Activated naive CD8-positive, alpha-beta T cell treated with anti-CD3 and anti-CD28 coated beads, Interleukin-2, amount 10 ng/mL, durations not matched to agents 7 days and 5 days (primary cell): Measurements from ENCODE around the gene LRRC14B. TPM values are rescaled to one million over a fixed set of nuclear protein-coding genes. Genes with fewer than 3 reads are reported as not detected.
A peak's percentile ranks its signal among the peaks of the same experiment; 100 is the strongest.

ENCODE experiments used
- ATAC-seq: fragments of 150-1000 bp; cut with Tn5 transposase; one replicate; pipeline ENCODE4 v1.10.0; 2021; ENCODE audit warnings: low read depth, moderate library complexity
- POLR2A ChIA-PET: fragments of 350-600 bp; sonication (Branson Sonifier 250); formaldehyde crosslinking; loops from one replicate; lab custom pipeline; 2021; ENCODE audit warnings: antibody characterized with exemption; lab: Charles Lee
- DNase-seq: peaks from one replicate; pipeline ENCODE4 v3.0.0; 2021
- H3K27ac Mint-ChIP-seq: one replicate; pipeline ENCODE4 v1.8.0; 2022; ENCODE audit warnings: mild to moderate bottlenecking, mixed read lengths
- H3K27me3 Mint-ChIP-seq: one replicate; pipeline ENCODE4 v1.8.0; 2022; ENCODE audit warnings: mild to moderate bottlenecking, moderate library complexity, mixed read lengths
- H3K36me3 Mint-ChIP-seq: one replicate; pipeline ENCODE4 v1.8.0; 2021; ENCODE audit warnings: mild to moderate bottlenecking, mixed read lengths
- H3K4me1 Mint-ChIP-seq: one replicate; pipeline ENCODE4 v1.8.0; 2021; ENCODE audit warnings: mixed read lengths
- H3K4me3 Mint-ChIP-seq: one replicate; pipeline ENCODE4 v1.8.0; 2022; ENCODE audit warnings: mild to moderate bottlenecking, moderate library complexity, mixed read lengths
- H3K9me3 Mint-ChIP-seq: one replicate; pipeline ENCODE4 v1.8.0; 2021; ENCODE audit warnings: mixed read lengths
- total RNA-seq, 2 experiments: library from RNA; stranded (reverse); gene quantifications; one replicate each; pipeline ENCODE4 v1.2.3, GENCODE V29; 2021

The LRRC14B gene
- total RNA-seq, 2 experiments from 2014 or later, result 0.37 to 0.44 TPM

GRCh38 chr5:186091-187041 is 4.9 kb upstream of the LRRC14B start:
- Mint-ChIP-seq H3K9me3 (no peaks in the 10 kb centered on the region), H3K36me3 (no peaks in the 10 kb centered on the region), H3K27me3 (no peaks in the 10 kb centered on the region), H3K27ac (no peak overlapping the region), H3K4me1 (peaks cover 8% of the 10 kb centered on the region), H3K4me3 (no peak overlapping the region)
- DNase-seq (no peak), ATAC-seq (no peak)
- POLR2A ChIA-PET, result interaction anchor here (2.5 kb wide), 1 partner anchor 32 kb away, joined by 14 read pairs; the partner anchor contains the start of genes CCDC127 and SDHA

DNA sequence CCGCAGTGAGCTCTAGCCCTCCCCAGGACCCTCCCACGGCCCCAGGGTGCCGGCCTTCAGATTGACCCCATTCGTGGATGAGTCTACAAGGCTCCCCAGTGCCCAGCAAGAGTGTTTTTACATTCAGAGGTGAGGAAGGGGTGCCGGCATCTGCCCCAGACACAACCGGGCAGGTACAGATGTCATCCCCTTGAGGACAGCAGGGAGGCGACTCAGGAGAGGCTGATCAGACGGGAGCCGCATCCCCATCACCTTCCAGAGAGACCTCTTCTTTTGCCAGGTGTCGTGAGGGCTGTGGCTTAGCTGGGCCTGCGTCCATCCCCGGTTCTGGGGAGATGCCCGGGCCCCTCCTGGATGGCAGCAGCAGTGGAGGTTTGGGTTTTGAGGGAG is 4.3 kb upstream of the LRRC14B start:
- Mint-ChIP-seq H3K27ac (no peak overlapping the region), H3K27me3 (no peaks in the 10 kb centered on the region), H3K4me3 (no peak overlapping the region), H3K4me1 (peaks cover 8% of the 10 kb centered on the region), H3K9me3 (no peaks in the 10 kb centered on the region), H3K36me3 (no peaks in the 10 kb centered on the region)
- POLR2A ChIA-PET, result interaction anchor here (2.5 kb wide), 1 partner anchor 32 kb away, joined by 14 read pairs; the partner anchor contains the start of genes CCDC127 and SDHA
- ATAC-seq (no peak), DNase-seq (no peak)

DNA sequence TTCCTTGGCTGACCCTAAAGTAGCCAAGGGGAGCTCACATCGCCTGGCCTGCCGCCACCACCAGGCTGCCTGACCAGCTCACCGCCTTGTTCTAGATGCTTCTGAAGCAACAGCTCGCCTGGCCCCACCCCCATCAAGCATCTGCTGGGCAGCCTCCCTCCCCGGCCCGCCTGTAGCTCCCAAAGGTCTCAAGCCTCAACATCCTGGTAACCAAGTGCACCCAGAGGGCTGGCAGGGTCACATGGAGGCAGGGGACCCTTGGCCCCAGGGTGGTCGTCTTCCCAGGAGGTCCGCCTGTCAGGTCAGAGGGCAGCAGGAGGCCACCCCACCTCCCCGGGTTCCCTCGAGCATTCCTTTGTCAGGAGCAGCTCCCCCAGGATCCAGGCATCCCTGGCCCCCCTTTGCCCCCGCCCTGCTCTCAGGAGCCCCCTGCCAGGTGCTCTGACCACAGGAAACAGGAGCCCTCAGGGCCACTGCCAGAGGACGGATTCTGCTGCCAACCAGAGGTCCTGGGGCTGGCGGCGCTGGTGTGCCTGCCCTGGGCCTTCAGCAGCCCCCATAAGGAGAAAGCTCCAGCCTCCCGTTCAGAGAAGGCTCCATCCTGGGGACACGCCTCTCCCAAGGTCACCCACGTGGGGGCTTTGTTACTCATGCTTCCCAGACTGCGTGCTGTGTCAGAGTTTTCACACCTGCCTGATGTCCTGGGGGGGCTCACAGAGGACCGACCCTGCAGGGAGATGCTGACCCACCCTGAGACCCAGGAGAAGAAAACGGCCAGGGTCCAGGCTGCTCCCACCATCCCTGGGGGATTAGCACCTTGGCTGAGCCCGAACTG is 3.5 kb upstream of the LRRC14B start:
- no peak overlapping the region for H3K27ac Mint-ChIP-seq
- H3K4me1 Mint-ChIP-seq, result peaks cover 8% of the 10 kb centered on the region
- H3K27me3 Mint-ChIP-seq, result no peaks in the 10 kb centered on the region
- H3K36me3 Mint-ChIP-seq, result no peaks in the 10 kb centered on the region
- peak overlapping the region; percentile 13 for H3K4me3 Mint-ChIP-seq
- POLR2A ChIA-PET, result interaction anchor here (1.1 to 2.5 kb wide), 2 partner anchors 31 to 84 kb away, joined by 4 to 14 read pairs; partner anchors contain the start of genes CCDC127, PDCD6 and SDHA
- DNase-seq (peak; percentile 19), ATAC-seq (no peak)
- no peaks in the 10 kb centered on the region for H3K9me3 Mint-ChIP-seq

DNA sequence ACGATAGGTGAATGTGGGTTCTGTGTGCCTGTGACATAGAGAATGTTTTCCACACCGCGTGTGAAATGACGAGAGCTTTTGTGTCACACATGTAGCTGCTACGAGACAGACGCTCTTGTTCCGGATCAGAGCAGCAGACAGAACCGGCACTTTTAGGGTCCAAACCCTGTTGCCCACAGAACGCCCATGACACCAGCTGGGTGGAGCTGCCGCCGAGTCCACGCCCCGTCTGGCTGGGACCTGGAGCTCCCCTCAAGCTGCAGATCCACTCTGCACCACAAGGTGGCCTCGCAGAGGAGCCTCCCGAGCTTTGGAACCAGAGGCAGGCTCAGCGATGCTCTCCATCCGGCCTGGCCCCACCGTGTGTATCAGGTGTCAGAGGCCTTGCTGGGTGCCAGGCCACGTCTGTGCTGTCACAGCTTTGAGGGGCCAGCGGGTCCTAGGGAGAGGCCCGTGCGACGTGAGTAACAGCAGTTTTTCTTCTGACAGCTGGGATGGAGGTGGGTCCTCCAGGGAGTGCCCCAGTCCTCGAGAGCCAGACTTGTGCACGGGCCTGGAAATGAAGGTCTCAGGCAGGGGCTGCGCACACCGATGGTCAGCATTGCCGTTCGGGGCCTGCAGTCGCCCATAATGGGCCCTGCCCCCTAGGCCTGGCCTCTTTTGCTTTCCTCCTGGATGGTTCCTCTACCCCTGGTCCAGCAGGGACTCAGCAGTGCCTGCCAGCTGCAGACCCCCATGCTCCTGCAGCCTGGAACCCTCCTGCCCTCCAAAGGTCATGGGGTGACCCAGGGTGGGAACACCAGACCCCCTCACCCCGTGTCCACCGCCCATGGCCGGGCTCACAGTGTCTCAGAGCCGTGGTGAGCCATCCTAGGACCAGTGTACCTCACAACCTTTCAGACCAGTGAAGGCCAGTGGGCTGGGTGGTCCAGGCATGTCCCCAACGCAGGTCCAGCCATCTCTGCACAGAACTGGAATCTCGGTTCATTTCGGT is 2.5 kb upstream of the LRRC14B start:
- Mint-ChIP-seq H3K4me1 (peaks cover 8% of the 10 kb centered on the region), H3K4me3 (peak overlapping the region; percentile 42), H3K27me3 (no peaks in the 10 kb centered on the region), H3K9me3 (no peaks in the 10 kb centered on the region), H3K27ac (peak overlapping the region; percentile 73), H3K36me3 (no peaks in the 10 kb centered on the region)
- POLR2A ChIA-PET, result interaction anchor here (1.1 to 2.5 kb wide), 2 partner anchors 30 to 83 kb away, joined by 4 to 14 read pairs; partner anchors contain the start of genes CCDC127, PDCD6 and SDHA
- ATAC-seq, result peak; percentile 93
- DNase-seq, result peak; percentile 92

DNA sequence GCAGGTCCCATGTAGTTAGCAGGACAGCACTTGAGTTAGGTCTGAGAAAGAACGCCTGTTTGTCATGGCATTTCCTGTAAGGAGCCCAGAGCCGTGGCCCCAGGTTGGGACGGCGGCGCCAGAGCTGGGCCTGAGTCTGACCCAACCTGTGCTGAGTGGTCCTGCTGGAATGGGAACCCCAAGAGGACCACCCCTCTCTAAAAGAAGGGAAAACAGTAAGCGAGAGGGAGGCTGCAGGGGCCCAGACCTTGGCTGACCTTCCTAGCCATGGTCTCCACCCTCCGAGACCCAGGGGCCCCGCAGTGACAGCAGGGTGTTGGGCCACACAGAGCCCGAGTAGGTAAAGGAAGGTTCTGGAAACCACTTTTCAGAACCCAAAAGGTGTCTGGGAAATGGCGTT is 1.8 kb upstream of the LRRC14B start:
- Mint-ChIP-seq H3K9me3 (no peaks in the 10 kb centered on the region), H3K4me1 (peaks cover 8% of the 10 kb centered on the region), H3K36me3 (no peaks in the 10 kb centered on the region), H3K4me3 (no peak overlapping the region), H3K27ac (no peak overlapping the region), H3K27me3 (no peaks in the 10 kb centered on the region)
- ATAC-seq (no peak), DNase-seq (peak; percentile 24)
- POLR2A ChIA-PET, result no interaction called here

DNA sequence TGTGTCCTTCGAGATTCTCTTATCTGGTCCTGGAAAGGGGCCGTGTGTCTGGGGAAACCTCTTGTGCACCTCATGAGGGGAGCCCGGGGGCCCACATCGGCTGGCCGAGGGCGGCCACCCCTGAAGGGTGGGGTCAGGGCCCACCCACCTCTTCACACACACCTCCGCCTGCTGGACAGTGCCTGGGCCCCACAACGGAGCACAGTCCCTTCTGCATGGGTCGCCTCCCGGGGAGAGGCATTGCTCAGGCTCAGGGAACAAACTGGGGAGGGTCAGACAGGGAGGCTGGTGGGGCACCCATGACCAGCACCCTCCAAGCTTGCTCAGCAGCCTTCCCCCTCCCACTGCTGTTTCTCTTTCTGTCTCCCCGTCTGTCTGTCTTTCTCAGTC is 1.3 kb upstream of the LRRC14B start:
- POLR2A ChIA-PET, result interaction anchor here (1.9 kb wide), 1 partner anchor 81 kb away, joined by 8 read pairs; the partner anchor contains the start of gene PDCD6
- no peak overlapping the region for H3K4me3 Mint-ChIP-seq
- no peak overlapping the region for H3K27ac Mint-ChIP-seq
- H3K36me3 Mint-ChIP-seq, result no peaks in the 10 kb centered on the region
- DNase-seq, result peak; percentile 24
- no peaks in the 10 kb centered on the region for H3K27me3 Mint-ChIP-seq
- no peaks in the 10 kb centered on the region for H3K9me3 Mint-ChIP-seq
- peaks cover 8% of the 10 kb centered on the region for H3K4me1 Mint-ChIP-seq
- ATAC-seq, result no peak

DNA sequence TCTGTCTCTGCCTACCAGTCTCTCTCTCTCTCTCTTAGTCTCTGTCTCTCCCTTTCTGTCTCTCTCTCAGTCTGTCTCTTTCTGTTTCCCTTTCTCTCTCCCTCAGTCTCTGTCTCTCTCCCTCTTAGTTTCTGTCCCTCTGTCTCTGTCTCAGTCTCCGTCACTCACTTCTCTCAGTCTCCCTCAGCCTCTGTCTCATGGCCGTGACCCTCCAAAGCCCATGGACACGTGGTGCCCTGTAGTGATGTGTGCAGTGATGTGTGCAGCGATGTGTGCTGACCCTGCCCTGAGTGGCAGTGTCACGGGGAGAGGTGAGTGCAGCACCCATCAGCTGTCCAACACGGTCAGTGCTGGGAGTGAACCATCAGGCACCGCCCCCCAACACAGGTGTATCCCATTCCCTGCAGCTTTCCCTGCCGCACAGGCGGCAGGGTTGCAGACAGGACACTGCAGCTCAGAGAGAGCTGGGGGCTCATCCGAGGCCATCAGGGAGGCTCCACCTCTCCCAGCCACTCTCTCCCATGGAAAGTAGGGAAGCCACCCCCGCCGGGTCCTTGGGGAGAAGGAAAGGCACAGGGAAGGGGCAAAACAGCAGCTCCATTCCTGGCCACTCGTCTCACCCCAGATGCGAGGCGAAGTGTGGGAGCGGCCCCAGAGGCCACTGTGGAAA is 794 bp upstream of the LRRC14B start:
- POLR2A ChIA-PET, result interaction anchor here (0.7 to 1.9 kb wide), 3 partner anchors 28 to 81 kb away, joined by 3 to 8 read pairs (median 6); partner anchors contain the start of genes CCDC127, PDCD6 and SDHA
- H3K4me1 Mint-ChIP-seq, result peaks cover 8% of the 10 kb centered on the region
- peak overlapping the region; percentile 2 for H3K27ac Mint-ChIP-seq
- H3K9me3 Mint-ChIP-seq, result no peaks in the 10 kb centered on the region
- H3K36me3 Mint-ChIP-seq, result no peaks in the 10 kb centered on the region
- no peaks in the 10 kb centered on the region for H3K27me3 Mint-ChIP-seq
- DNase-seq (peak; percentile 20), ATAC-seq (no peak)
- H3K4me3 Mint-ChIP-seq, result no peak overlapping the region

DNA sequence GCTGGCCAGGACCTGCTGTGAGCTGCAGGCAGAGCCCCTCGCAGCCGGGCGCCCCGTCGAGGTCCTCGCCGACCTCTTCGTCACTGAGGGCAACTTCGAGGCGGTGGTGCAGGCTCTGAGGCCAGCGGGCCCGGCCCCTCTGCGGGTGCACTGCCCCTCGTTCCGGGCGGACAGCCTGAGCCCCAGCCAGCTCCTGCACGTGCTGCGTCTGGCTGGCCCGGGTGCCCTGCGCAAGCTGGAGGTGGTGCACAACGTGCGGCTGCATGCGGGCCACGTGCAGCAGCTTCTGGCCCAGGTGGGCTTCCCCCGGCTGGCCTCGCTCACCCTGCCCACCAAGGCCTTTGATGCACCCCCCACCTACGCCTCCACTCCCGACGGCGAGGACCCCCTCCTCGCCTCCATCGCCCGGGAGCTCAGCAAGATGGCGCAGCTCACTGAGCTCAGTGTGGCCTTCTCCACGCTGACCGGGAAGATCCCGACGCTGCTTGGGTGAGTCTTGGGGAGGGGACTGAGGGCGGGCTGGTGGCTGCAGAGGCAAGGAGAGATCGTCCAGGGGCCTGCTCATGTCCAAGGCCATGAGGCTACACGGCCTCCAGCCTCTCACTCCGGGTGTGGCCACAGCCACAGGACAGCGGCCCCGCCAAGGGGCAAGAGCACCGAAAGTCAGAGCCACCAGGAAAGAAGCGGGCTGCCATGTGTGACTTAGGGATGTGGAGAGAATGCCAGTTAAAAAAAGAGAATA is 825 bp downstream of the LRRC14B start:
- Mint-ChIP-seq H3K4me3 (no peak overlapping the region), H3K4me1 (peaks cover 8% of the 10 kb centered on the region), H3K36me3 (no peaks in the 10 kb centered on the region), H3K27ac (no peak overlapping the region), H3K27me3 (no peaks in the 10 kb centered on the region), H3K9me3 (no peaks in the 10 kb centered on the region)
- POLR2A ChIA-PET, result interaction anchor here (1.9 kb wide), 1 partner anchor 79 kb away, joined by 8 read pairs; the partner anchor contains the start of gene PDCD6
- ATAC-seq (no peak), DNase-seq (no peak)

DNA sequence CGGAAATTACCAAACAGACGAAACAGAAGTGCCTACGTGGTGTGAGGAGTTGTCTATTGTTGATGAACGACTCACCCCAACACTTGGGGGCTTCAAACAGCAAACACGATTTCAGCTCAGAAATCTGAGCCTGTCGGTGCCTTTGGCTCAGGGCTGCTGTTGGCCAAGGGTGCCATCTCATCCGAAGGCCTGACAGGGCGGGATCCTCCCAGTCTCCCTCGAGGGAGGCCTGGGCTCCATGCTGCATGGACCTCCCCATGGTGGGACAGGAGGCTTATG is 1.3 kb downstream of the LRRC14B start:
- H3K4me3 Mint-ChIP-seq, result no peak overlapping the region
- H3K36me3 Mint-ChIP-seq, result no peaks in the 10 kb centered on the region
- POLR2A ChIA-PET, result no interaction called here
- peaks cover 8% of the 10 kb centered on the region for H3K4me1 Mint-ChIP-seq
- ATAC-seq (no peak), DNase-seq (no peak)
- H3K27ac Mint-ChIP-seq, result no peak overlapping the region
- H3K27me3 Mint-ChIP-seq, result no peaks in the 10 kb centered on the region
- no peaks in the 10 kb centered on the region for H3K9me3 Mint-ChIP-seq

DNA sequence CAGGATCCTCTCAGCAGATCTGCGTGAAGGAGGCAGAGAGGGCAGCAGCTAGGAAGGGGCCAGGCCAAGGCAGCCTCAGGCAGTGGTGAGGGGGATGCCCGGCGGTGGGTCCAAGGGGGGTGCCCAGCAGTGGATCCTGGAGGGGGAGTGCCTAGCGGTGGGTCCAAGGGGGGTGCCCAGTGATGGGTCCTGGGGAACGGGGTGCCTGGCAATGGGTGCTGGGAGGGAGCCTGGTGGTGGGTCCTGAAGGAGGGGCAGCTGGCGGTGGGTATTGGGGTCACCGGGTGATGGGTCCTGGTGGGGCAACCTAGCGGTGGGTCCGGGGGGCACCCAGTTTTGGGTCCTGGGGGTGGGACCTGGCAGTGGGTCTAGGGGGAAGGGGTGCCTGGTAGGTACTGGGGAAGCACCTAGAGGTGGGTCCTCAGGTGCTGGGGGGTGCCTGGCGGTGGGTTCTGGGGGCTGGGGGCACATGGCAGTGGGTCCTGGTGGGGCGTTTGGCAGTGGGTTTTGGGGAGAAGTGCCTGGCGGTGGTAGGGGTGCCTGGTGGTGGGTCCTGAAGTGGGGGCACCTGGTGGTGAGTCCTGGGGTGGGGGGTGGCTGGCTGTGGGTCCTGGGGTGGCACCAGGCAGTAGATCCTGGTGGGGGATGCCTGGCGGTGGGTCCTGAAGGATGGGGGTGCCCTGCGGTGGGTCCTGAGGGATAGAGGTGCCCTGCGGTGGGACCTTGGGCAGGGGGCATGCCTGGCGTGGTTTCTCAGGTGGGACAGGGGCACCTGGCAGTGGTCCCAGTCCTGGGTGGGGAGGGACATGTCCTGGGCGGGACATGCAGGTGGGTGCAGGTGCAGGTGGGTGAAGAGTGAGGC is 1.9 kb downstream of the LRRC14B start:
- Mint-ChIP-seq H3K36me3 (no peaks in the 10 kb centered on the region), H3K27ac (no peak overlapping the region), H3K4me3 (no peak overlapping the region), H3K9me3 (no peaks in the 10 kb centered on the region), H3K27me3 (no peaks in the 10 kb centered on the region), H3K4me1 (peaks cover 7% of the 10 kb centered on the region)
- no peak for DNase-seq
- no peak for ATAC-seq
- POLR2A ChIA-PET, result no interaction called here

DNA sequence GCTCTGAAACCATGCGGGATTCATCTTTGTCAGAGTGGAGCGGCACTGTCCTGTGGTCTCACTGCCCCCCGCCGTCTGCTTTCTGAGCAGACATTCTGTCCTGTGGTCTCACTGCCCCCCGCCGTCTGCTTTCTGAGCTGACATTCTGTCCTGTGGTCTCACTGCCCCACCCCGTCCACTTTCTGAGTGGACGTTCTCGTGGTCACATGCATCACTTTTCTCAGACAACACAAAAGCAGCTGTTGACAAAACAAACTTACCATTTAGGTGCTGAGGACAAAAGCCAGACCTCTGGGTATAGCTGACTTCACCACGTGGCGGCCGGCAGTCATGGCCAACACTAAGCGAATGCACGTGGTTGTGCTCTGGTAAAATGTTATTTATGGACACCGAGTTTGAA is 2.8 kb downstream of the LRRC14B start:
- Mint-ChIP-seq H3K27ac (no peak overlapping the region), H3K4me1 (peaks cover 2% of the 10 kb centered on the region), H3K27me3 (no peaks in the 10 kb centered on the region), H3K36me3 (no peaks in the 10 kb centered on the region), H3K9me3 (no peaks in the 10 kb centered on the region), H3K4me3 (no peak overlapping the region)
- POLR2A ChIA-PET, result interaction anchor here (1.7 kb wide), 1 partner anchor 24 kb away, joined by 4 read pairs; the partner anchor contains the start of genes CCDC127 and SDHA
- no peak for ATAC-seq
- DNase-seq, result no peak
